ENCODE data around the gene PFKL.

The PFKL gene

GRCh38 chr21:44317241-44317782, 17.5 kb downstream of the PFKL start:
- Mint-ChIP-seq H3K9me3 (no peaks in the 10 kb centered on the region), H3K27ac (peak overlapping the region in 1 of 2 donors; percentile 80), H3K27me3 (no peaks in the 10 kb centered on the region), H3K4me3 (no peak overlapping the region), H3K36me3 (ENCODE audit: insufficient read depth) (peaks cover 9% of the 10 kb centered on the region), H3K4me1 (ENCODE audit: low read depth in 2 of 2) (no peaks in the 10 kb centered on the region)
- ATAC-seq (replicated peaks): no peak
- DNase-seq: no peak

- Mint-ChIP-seq H3K27ac (peak overlapping the region in 1 of 2 donors; percentile 49), H3K27me3 (no peaks in the 10 kb centered on the region), H3K4me3 (no peak overlapping the region), H3K4me1 (ENCODE audit: low read depth in 2 of 2) (no peaks in the 10 kb centered on the region), H3K9me3 (no peaks in the 10 kb centered on the region), H3K36me3 (ENCODE audit: insufficient read depth) (peaks cover 8% of the 10 kb centered on the region)
- ATAC-seq (replicated peaks) (no peak), DNase-seq (no peak)
Observed at GRCh38 chr21:44317871-44318270, 18.0 kb downstream of the PFKL start.

- H3K27me3 Mint-ChIP-seq: no peaks in the 10 kb centered on the region
- no peaks in the 10 kb centered on the region for H3K9me3 Mint-ChIP-seq
- no peak overlapping the region for H3K4me3 Mint-ChIP-seq
- DNase-seq: no peak
- peaks cover 9% of the 10 kb centered on the region for H3K36me3 Mint-ChIP-seq (ENCODE audit: insufficient read depth)
- H3K4me1 Mint-ChIP-seq (ENCODE audit: low read depth in 2 of 2): no peaks in the 10 kb centered on the region
- no peak overlapping the region for H3K27ac Mint-ChIP-seq
- no peak for ATAC-seq (replicated peaks)
Observed at GRCh38 chr21:44318489-44319285, 18.8 kb downstream of the PFKL start.

- DNase-seq (no peak), ATAC-seq (replicated peaks) (no peak)
- H3K27ac Mint-ChIP-seq: no peak overlapping the region
- H3K9me3 Mint-ChIP-seq: no peaks in the 10 kb centered on the region
- no peak overlapping the region for H3K4me3 Mint-ChIP-seq
- H3K4me1 Mint-ChIP-seq (ENCODE audit: low read depth in 2 of 2): no peaks in the 10 kb centered on the region
- H3K27me3 Mint-ChIP-seq: no peaks in the 10 kb centered on the region
- H3K36me3 Mint-ChIP-seq (ENCODE audit: insufficient read depth): peaks cover 7% of the 10 kb centered on the region
Observed at GRCh38 chr21:44319407-44320065, 19.7 kb downstream of the PFKL start.

GRCh38 chr21:44320847-44321246, 21.0 kb downstream of the PFKL start:
- peaks cover 11% of the 10 kb centered on the region for H3K36me3 Mint-ChIP-seq (ENCODE audit: insufficient read depth)
- H3K4me3 Mint-ChIP-seq: no peak overlapping the region
- H3K27me3 Mint-ChIP-seq: no peaks in the 10 kb centered on the region
- ATAC-seq (replicated peaks) (no peak), DNase-seq (no peak)
- H3K4me1 Mint-ChIP-seq (ENCODE audit: low read depth in 2 of 2): no peaks in the 10 kb centered on the region
- H3K27ac Mint-ChIP-seq: no peak overlapping the region
- no peaks in the 10 kb centered on the region for H3K9me3 Mint-ChIP-seq

- no peak for DNase-seq
- H3K36me3 Mint-ChIP-seq (ENCODE audit: insufficient read depth): peaks cover 11% of the 10 kb centered on the region
- H3K27me3 Mint-ChIP-seq: no peaks in the 10 kb centered on the region
- H3K4me3 Mint-ChIP-seq: no peak overlapping the region
- H3K27ac Mint-ChIP-seq: no peak overlapping the region
- ATAC-seq (replicated peaks): no peak
- H3K9me3 Mint-ChIP-seq: no peaks in the 10 kb centered on the region
- no peaks in the 10 kb centered on the region for H3K4me1 Mint-ChIP-seq (ENCODE audit: low read depth in 2 of 2)
Observed at GRCh38 chr21:44321846-44322450, 22.1 kb downstream of the PFKL start.

GRCh38 chr21:44322621-44323325, 22.9 kb downstream of the PFKL start:
- H3K4me1 Mint-ChIP-seq (ENCODE audit: low read depth in 2 of 2): no peaks in the 10 kb centered on the region
- H3K27ac Mint-ChIP-seq: peak overlapping the region in 1 of 2 donors; percentile 84
- H3K9me3 Mint-ChIP-seq: no peaks in the 10 kb centered on the region
- no peak overlapping the region for H3K4me3 Mint-ChIP-seq
- DNase-seq: no peak
- no peak for ATAC-seq (replicated peaks)
- H3K27me3 Mint-ChIP-seq: no peaks in the 10 kb centered on the region
- H3K36me3 Mint-ChIP-seq (ENCODE audit: insufficient read depth): peaks cover 11% of the 10 kb centered on the region

GRCh38 chr21:44323591-44323990, 23.7 kb downstream of the PFKL start:
- ATAC-seq (replicated peaks): no peak
- Mint-ChIP-seq H3K4me3 (no peak overlapping the region), H3K9me3 (no peaks in the 10 kb centered on the region), H3K36me3 (ENCODE audit: insufficient read depth) (peaks cover 18% of the 10 kb centered on the region), H3K27ac (peak overlapping the region in 1 of 2 donors; percentile 84), H3K27me3 (no peaks in the 10 kb centered on the region), H3K4me1 (ENCODE audit: low read depth in 2 of 2) (peaks cover 0 to 2% of the 10 kb centered on the region in 2 donors)
- no peak for DNase-seq

GRCh38 chr21:44324106-44324853, 24.4 kb downstream of the PFKL start:
- no peaks in the 10 kb centered on the region for H3K27me3 Mint-ChIP-seq
- peaks cover 16% of the 10 kb centered on the region for H3K36me3 Mint-ChIP-seq (ENCODE audit: insufficient read depth)
- H3K9me3 Mint-ChIP-seq: no peaks in the 10 kb centered on the region
- H3K4me3 Mint-ChIP-seq: no peak overlapping the region
- no peak for DNase-seq
- H3K4me1 Mint-ChIP-seq (ENCODE audit: low read depth in 2 of 2): peaks cover 0 to 3% of the 10 kb centered on the region in 2 donors
- no peak overlapping the region for H3K27ac Mint-ChIP-seq
- ATAC-seq (replicated peaks): no peak

- DNase-seq: no peak
- peaks cover 19% of the 10 kb centered on the region for H3K36me3 Mint-ChIP-seq (ENCODE audit: insufficient read depth)
- ATAC-seq (replicated peaks): no peak
- no peak overlapping the region for H3K27ac Mint-ChIP-seq
- H3K27me3 Mint-ChIP-seq: no peaks in the 10 kb centered on the region
- H3K9me3 Mint-ChIP-seq: no peaks in the 10 kb centered on the region
- H3K4me3 Mint-ChIP-seq: no peak overlapping the region
- peaks cover 0 to 3% of the 10 kb centered on the region in 2 donors for H3K4me1 Mint-ChIP-seq (ENCODE audit: low read depth in 2 of 2)
Observed at GRCh38 chr21:44324854-44325107, 24.9 kb downstream of the PFKL start.

GRCh38 chr21:44325386-44326271, 25.8 kb downstream of the PFKL start:
- Mint-ChIP-seq H3K27ac (no peak overlapping the region), H3K27me3 (no peaks in the 10 kb centered on the region), H3K9me3 (no peaks in the 10 kb centered on the region), H3K4me1 (ENCODE audit: low read depth in 2 of 2) (peaks cover 0 to 3% of the 10 kb centered on the region in 2 donors), H3K36me3 (ENCODE audit: insufficient read depth) (peaks cover 19% of the 10 kb centered on the region), H3K4me3 (no peak overlapping the region)
- DNase-seq (no peak), ATAC-seq (replicated peaks) (no peak)

GRCh38 chr21:44326272-44326647, 26.4 kb downstream of the PFKL start:
- no peaks in the 10 kb centered on the region for H3K9me3 Mint-ChIP-seq
- no peaks in the 10 kb centered on the region for H3K27me3 Mint-ChIP-seq
- H3K36me3 Mint-ChIP-seq (ENCODE audit: insufficient read depth): peaks cover 22% of the 10 kb centered on the region
- no peak overlapping the region for H3K4me3 Mint-ChIP-seq
- DNase-seq: no peak
- no peak overlapping the region for H3K27ac Mint-ChIP-seq
- peaks cover 0 to 3% of the 10 kb centered on the region in 2 donors for H3K4me1 Mint-ChIP-seq (ENCODE audit: low read depth in 2 of 2)
- ATAC-seq (replicated peaks): no peak

All from effector memory CD8-positive, alpha-beta T cell (primary cell).